ENCODE results near the gene MRPS24.
"Not testable (repeated sequence)": the region's sequence is repeated elsewhere in the genome, so short reads cannot be mapped to it uniquely, and the experiment has no call there.

The MRPS24 gene

GRCh38 chr7:43834463-43835251 lies 34.7 kb downstream of the MRPS24 start:
- peak overlapping the region in 1 of 2 donors; percentile 20 for H3K4me3 ChIP-seq
- intact Hi-C loops (cut with DNase I; ENCODE audit: low total_unique reads): loop anchor here (5.0 to 10.0 kb wide), 2 partner anchors 107 to 250 kb away; partner anchors contain the start of genes COA1 and STK17A
- H3K9me3 ChIP-seq: no peaks in the 10 kb centered on the region
- no peak overlapping the region for H3K27ac ChIP-seq
- TF ChIP-seq, protein P1, sequence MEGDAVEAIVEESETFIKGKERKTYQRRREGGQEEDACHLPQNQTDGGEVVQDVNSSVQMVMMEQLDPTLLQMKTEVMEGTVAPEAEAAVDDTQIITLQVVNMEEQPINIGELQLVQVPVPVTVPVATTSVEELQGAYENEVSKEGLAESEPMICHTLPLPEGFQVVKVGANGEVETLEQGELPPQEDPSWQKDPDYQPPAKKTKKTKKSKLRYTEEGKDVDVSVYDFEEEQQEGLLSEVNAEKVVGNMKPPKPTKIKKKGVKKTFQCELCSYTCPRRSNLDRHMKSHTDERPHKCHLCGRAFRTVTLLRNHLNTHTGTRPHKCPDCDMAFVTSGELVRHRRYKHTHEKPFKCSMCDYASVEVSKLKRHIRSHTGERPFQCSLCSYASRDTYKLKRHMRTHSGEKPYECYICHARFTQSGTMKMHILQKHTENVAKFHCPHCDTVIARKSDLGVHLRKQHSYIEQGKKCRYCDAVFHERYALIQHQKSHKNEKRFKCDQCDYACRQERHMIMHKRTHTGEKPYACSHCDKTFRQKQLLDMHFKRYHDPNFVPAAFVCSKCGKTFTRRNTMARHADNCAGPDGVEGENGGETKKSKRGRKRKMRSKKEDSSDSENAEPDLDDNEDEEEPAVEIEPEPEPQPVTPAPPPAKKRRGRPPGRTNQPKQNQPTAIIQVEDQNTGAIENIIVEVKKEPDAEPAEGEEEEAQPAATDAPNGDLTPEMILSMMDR (IDR thresholded peaks at IDR 0.05): no peak
- H3K27me3 ChIP-seq: peaks cover 0 to 3% of the 10 kb centered on the region in 2 donors
- no peaks in the 10 kb centered on the region for H3K36me3 ChIP-seq
- H3K4me1 ChIP-seq: peaks cover 0 to 8% (median 4%) of the 10 kb centered on the region in 4 donors
- no peak for DNase-seq

GRCh38 chr7:43830917-43831316 lies 38.4 kb downstream of the MRPS24 start:
- not testable (repeated sequence) for H3K4me3 ChIP-seq
- intact Hi-C loops (cut with DNase I; ENCODE audit: low total_unique reads): loop anchor here (10.0 kb wide), 1 partner anchor 246 kb away; the partner anchor contains the start of gene STK17A

GRCh38 chr7:43825391-43825808 lies 43.9 kb downstream of the MRPS24 start:
- no peak overlapping the region for H3K27ac ChIP-seq
- H3K4me3 ChIP-seq: no peak overlapping the region
- intact Hi-C loops (cut with DNase I; ENCODE audit: low total_unique reads): no loop called here
- peaks cover 0 to 11% of the 10 kb centered on the region in 2 donors for H3K27me3 ChIP-seq
- H3K9me3 ChIP-seq: no peaks in the 10 kb centered on the region
- DNase-seq: no peak
- no peaks in the 10 kb centered on the region for H3K4me1 ChIP-seq
- no peaks in the 10 kb centered on the region for H3K36me3 ChIP-seq
- TF ChIP-seq, protein P1 (IDR thresholded peaks at IDR 0.05): no peak

More at GRCh38 chr7:43830917-43831316, 38.4 kb downstream of the MRPS24 start:
- H3K27ac ChIP-seq, H3K4me1 ChIP-seq, H3K9me3 ChIP-seq, H3K36me3 ChIP-seq, DNase-seq: not testable (repeated sequence)
- H3K27me3 ChIP-seq: peaks cover 0 to 14% of the 10 kb centered on the region in 2 donors

- intact Hi-C loops (cut with DNase I; ENCODE audit: low total_unique reads): no loop called here
- Histone ChIP-seq H3K9me3 (no peaks in the 10 kb centered on the region), H3K27me3 (peaks cover 0 to 11% of the 10 kb centered on the region in 2 donors), H3K4me1 (no peaks in the 10 kb centered on the region), H3K36me3 (no peaks in the 10 kb centered on the region), H3K27ac (no peak overlapping the region), H3K4me3 (no peak overlapping the region)
- TF ChIP-seq, protein P1 (IDR thresholded peaks at IDR 0.05): no peak
- no peak for DNase-seq
These were observed 44.4 kb downstream of the MRPS24 start for GRCh38 chr7:43824963-43825362.

DNA sequence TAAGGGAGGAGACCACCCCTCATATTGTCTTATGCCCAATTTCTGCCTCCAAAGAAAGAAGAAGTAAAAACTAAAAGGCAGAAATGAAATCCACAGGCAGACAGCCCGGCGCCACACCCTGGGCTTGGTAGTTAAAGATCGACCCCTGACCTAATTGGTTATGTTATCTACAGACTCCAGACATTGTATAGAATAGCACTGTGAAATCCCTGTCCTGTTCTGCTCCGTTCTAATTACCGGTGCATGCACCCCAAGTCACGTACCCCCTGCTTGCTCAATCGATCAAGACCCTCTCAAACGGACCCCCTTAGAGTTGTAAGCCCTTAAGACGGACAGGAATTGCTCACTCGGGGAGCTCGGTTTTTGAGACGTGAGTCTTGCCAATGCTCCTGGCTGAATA lies 44.8 kb downstream of the MRPS24 start:
- H3K4me1 ChIP-seq; DNase-seq; H3K4me3 ChIP-seq; intact Hi-C loops (cut with DNase I; ENCODE audit: low total_unique reads); H3K9me3 ChIP-seq; H3K36me3 ChIP-seq; H3K27ac ChIP-seq: not testable (repeated sequence)
- H3K27me3 ChIP-seq: peaks cover 0 to 11% of the 10 kb centered on the region in 2 donors

- H3K27me3 ChIP-seq: peaks cover 0 to 6% of the 10 kb centered on the region in 2 donors
- no peaks in the 10 kb centered on the region for H3K9me3 ChIP-seq
- H3K4me3 ChIP-seq: no peak overlapping the region
- intact Hi-C loops (cut with DNase I; ENCODE audit: low total_unique reads): no loop called here
- H3K27ac ChIP-seq: no peak overlapping the region
- H3K36me3 ChIP-seq: no peaks in the 10 kb centered on the region
- DNase-seq: no peak
- TF ChIP-seq, protein P1 (IDR thresholded peaks at IDR 0.05): no peak
- H3K4me1 ChIP-seq: no peaks in the 10 kb centered on the region
These were observed 45.4 kb downstream of the MRPS24 start for GRCh38 chr7:43823941-43824340.

GRCh38 chr7:43823425-43823824 lies 45.9 kb downstream of the MRPS24 start:
- H3K4me3 ChIP-seq; intact Hi-C loops (cut with DNase I; ENCODE audit: low total_unique reads): not testable (repeated sequence)

More at GRCh38 chr7:43823425-43823824, 45.9 kb downstream of the MRPS24 start:
- H3K9me3 ChIP-seq, H3K27ac ChIP-seq, H3K36me3 ChIP-seq, DNase-seq, H3K27me3 ChIP-seq, H3K4me1 ChIP-seq: not testable (repeated sequence)
